Endothelial cell of umbilical vein (primary cell): ENCODE measurements around the gene LENEP. TPM values are rescaled to one million over a fixed set of nuclear protein-coding genes. Genes with fewer than 3 reads are reported as not detected.

Experiments
- BruUV-seq: library from RNA; stranded (reverse); fragments of 400-500 nt; replicated peaks from 2 replicates; lab custom pipeline; 2021; lab: Mats Ljungman, UMichigan
- CTCF ChIA-PET: fragments of 300-600, 350-600 bp; sonication (Branson Sonifier 250); formaldehyde crosslinking; loops from one replicate; lab custom pipeline; 2021; ENCODE audit warnings: antibody characterized with exemption, inconsistent platforms; lab: Charles Lee
- POLR2A ChIA-PET: fragments of 300-600, 350-600 bp; sonication (Branson Sonifier 250); formaldehyde crosslinking; loops from one replicate; lab custom pipeline; 2021; ENCODE audit warnings: antibody characterized with exemption, inconsistent platforms; lab: Charles Lee
- DNase-seq: peaks from one replicate; pipeline ENCODE4 v3.0.0-alpha.2; 2011; ENCODE audit warnings: low read depth, low spot score
- FAIRE-seq: peaks from 2 replicates; lab custom pipeline; 2011; peaks lifted over from hg19 to GRCh38; lab: Jason Lieb, UNC
- H2AFZ ChIP-seq: 2 replicates; pipeline ENCODE4 v1.6.0; 2012; ENCODE audit warnings: low read depth, low read length, control low read depth, inconsistent platforms
- H3K27ac ChIP-seq: 2 replicates; pipeline ENCODE4 v1.5.1; 2011; ENCODE audit warnings: low read depth, mild to moderate bottlenecking, control low read depth, low read length, moderate library complexity; ENCODE audit not compliant: insufficient read depth
- H3K27me3 ChIP-seq, 2 experiments: 2 replicates each; pipeline versions ENCODE4 v1.6.0 to v1.6.1; 2011; ENCODE audit warnings: low read length in 2 of 2, mixed read lengths in 1 of 2; ENCODE audit not compliant: control insufficient read depth in 2 of 2, insufficient read depth in 2 of 2
- H3K36me3 ChIP-seq, 2 experiments: 2 replicates in 1 of 2; 3 replicates in 1 of 2; pipeline ENCODE4 v1.5.1; 2011; ENCODE audit warnings: low read length in 2 of 2, mild to moderate bottlenecking in 1 of 2, moderate library complexity in 1 of 2; ENCODE audit not compliant: control insufficient read depth in 2 of 2, insufficient read depth in 2 of 2; ENCODE audit errors: extremely low read depth in 1 of 2
- H3K4me1 ChIP-seq: 3 replicates; pipeline ENCODE4 v1.5.1; 2011; ENCODE audit warnings: mild to moderate bottlenecking, low read length; ENCODE audit not compliant: control insufficient read depth, insufficient read depth; ENCODE audit errors: extremely low read depth
- H3K4me2 ChIP-seq: 2 replicates; pipeline ENCODE4 v1.6.1; 2011; ENCODE audit warnings: low read length, control low read depth, mixed read lengths; ENCODE audit not compliant: insufficient read depth
- H3K4me3 ChIP-seq, 3 experiments: fragments of 200-600 bp in 1 of 3; sonication (generic), shearing (Covaris generic) in 1 of 3; replicated peaks in 1 of 3; 2 replicates each; pipeline ENCODE4 v1.5.1; 2011 to 2016; ENCODE audit warnings: control low read depth in 3 of 3, low read length in 3 of 3, mild to moderate bottlenecking in 2 of 3, inconsistent platforms in 1 of 3, low read depth in 1 of 3, moderate library complexity in 1 of 3; ENCODE audit not compliant: insufficient read depth in 1 of 3
- H3K79me2 ChIP-seq: 2 replicates; pipeline ENCODE4 v1.6.0; 2012; ENCODE audit warnings: low read length, inconsistent platforms; ENCODE audit not compliant: control insufficient read depth, insufficient read depth
- H3K9ac ChIP-seq: replicated peaks from 2 replicates; pipeline ENCODE3; 2011; ENCODE audit warnings: low read length, control low read depth; ENCODE audit not compliant: insufficient read depth; ENCODE audit errors: extremely low read depth
- H3K9me1 ChIP-seq: replicated peaks from 3 replicates; pipeline ENCODE4 v1.6.0; 2011; ENCODE audit warnings: mild to moderate bottlenecking, low read length; ENCODE audit not compliant: control insufficient read depth, insufficient read depth; ENCODE audit errors: extremely low read depth
- H3K9me3 ChIP-seq: replicated peaks from 2 replicates; pipeline ENCODE4 v1.5.1; 2012; ENCODE audit warnings: low read length, inconsistent platforms; ENCODE audit not compliant: control insufficient read depth, insufficient read depth
- H4K20me1 ChIP-seq: replicated peaks from 2 replicates; pipeline ENCODE3; 2011; ENCODE audit warnings: mild to moderate bottlenecking, low read length; ENCODE audit not compliant: control insufficient read depth, insufficient read depth; ENCODE audit errors: extremely low read depth
- EZH2 ChIP-seq: IDR thresholded peaks from 2 replicates; pipeline ENCODE4 v1.6.1; 2012; ENCODE audit warnings: borderline replicate concordance, low read depth, mild to moderate bottlenecking, moderate library complexity, low read length, inconsistent platforms; ENCODE audit not compliant: severe bottlenecking
- FOS ChIP-seq: IDR thresholded peaks from 2 replicates; pipeline ENCODE4 v1.6.1; 2011; ENCODE audit warnings: mild to moderate bottlenecking, low read length, moderate library complexity, borderline replicate concordance; ENCODE audit not compliant: insufficient read depth
- GATA2 ChIP-seq: IDR thresholded peaks from 2 replicates; pipeline ENCODE4 v1.7.0; 2011; ENCODE audit warnings: low read depth, mild to moderate bottlenecking, moderate library complexity, mixed read lengths, low read length; ENCODE audit not compliant: insufficient read length, insufficient read depth
- JUN ChIP-seq: IDR thresholded peaks from 2 replicates; pipeline ENCODE4 v1.6.1; 2011; ENCODE audit warnings: borderline replicate concordance, low read depth; ENCODE audit not compliant: insufficient read length, insufficient read depth
- MAX ChIP-seq: IDR thresholded peaks from 2 replicates; pipeline ENCODE4 v1.6.1; 2011; ENCODE audit not compliant: insufficient read depth, insufficient read length
- MYC ChIP-seq: IDR thresholded peaks from one replicate; pipeline ENCODE4 v1.6.1; 2011; ENCODE audit warnings: mild to moderate bottlenecking, low read depth, low read length
- POLR2A ChIP-seq: IDR thresholded peaks from 2 replicates; pipeline ENCODE4 v1.6.1; 2012; ENCODE audit warnings: low read depth, mild to moderate bottlenecking, control low read depth, low read length
- POLR2AphosphoS5 ChIP-seq: IDR thresholded peaks from 2 replicates; pipeline ENCODE4 v1.6.1; 2012; ENCODE audit warnings: low read depth, mild to moderate bottlenecking, control low read depth, low read length, moderate library complexity; ENCODE audit not compliant: insufficient read depth
- dilution Hi-C: fragments of 300-500 bp; cut with MboI; formaldehyde crosslinking; loops from one replicate; pipeline ENCODE4 v1.15.0; 2019; ENCODE audit warnings: low sequenced_read_pairs; ENCODE audit not compliant: extremely low pct_ligation_motif_present
- intact Hi-C: fragments of 100-400 bp; cut with micrococcal nuclease; formaldehyde crosslinking; loops from one replicate; pipeline ENCODE4 v1.10.0; 2022
- polyA plus RNA-seq, 4 experiments: library from polyadenylated mRNA; depleted of rRNA in 3 of 4; stranded (reverse) in 3 of 4; unstranded in 1 of 4; fragments of >200 nt; gene quantifications; 2 replicates each; pipeline versions ENCODE4 v1.2.1 to v1.2.3, GENCODE V29; 2011 to 2012; ENCODE audit warnings: missing spikeins in 1 of 4
- total RNA-seq: library from RNA; stranded (reverse); gene quantifications from 2 replicates; pipeline ENCODE4 v1.2.3, GENCODE V29; 2021
- TF ChIP-seq, protein P1 (sequence below), 2 donors: IDR thresholded peaks; 1 replicate in 1 of 2; 2 replicates in 1 of 2; pipeline ENCODE4 v1.5.1; 2011; ENCODE audit warnings: low read length in 2 of 2, mild to moderate bottlenecking in 2 of 2, moderate library complexity in 2 of 2, control low read depth in 1 of 2, inconsistent platforms in 1 of 2, low read depth in 1 of 2; ENCODE audit not compliant: insufficient read depth in 1 of 2; ENCODE audit errors: extremely low read depth in 1 of 2

The LENEP gene
- total and polyA plus RNA-seq, 2 donors (not counting 3 experiments of a cell fraction or from before 2014, with no cell fraction given), result 0.64 TPM; not detected in 1

DNA sequence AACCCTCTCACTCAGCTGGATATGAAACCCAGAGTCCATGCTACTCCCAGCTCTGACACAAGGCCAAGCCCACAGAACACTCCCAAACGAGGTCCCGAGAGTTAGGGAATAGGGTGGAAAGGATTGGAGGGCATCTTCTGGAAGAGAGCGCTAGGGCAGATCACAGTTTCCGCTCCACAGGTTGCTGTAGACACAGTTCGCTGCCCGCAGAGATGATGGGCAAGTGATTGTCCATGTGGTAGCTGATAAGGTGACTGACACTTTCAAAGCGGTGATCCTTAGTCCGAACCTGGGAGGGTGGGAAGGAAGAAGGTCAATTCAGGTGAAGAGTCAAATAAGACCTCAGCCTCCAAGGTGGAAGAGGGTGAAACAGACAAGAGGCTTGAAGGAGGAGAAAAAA is 29.7 kb upstream of the LENEP start:
- no peak for DNase-seq
- H4K20me1 ChIP-seq, result no peaks in the 10 kb centered on the region
- no peak overlapping the region for H3K4me3 ChIP-seq
- H3K9me3 ChIP-seq, result no peaks in the 10 kb centered on the region
- no TSS peak for BruUV-seq
- H3K79me2 ChIP-seq, result peaks cover 48% of the 10 kb centered on the region
- H3K9ac ChIP-seq, result no peak overlapping the region
- H3K36me3 ChIP-seq, result peaks cover 19 to 45% of the 10 kb centered on the region in 2 experiments
- H3K27me3 ChIP-seq, result no peaks in the 10 kb centered on the region
- H2AFZ ChIP-seq, result no peak overlapping the region
- dilution Hi-C loops (no loop called here), intact Hi-C loops (no loop called here)
- no peak overlapping the region for H3K27ac ChIP-seq
- ChIA-PET POLR2A (no interaction called here), CTCF (interaction anchor here (1.0 to 4.0 kb wide), 2 partner anchors 31 to 35 kb away, joined by 3 to 48 read pairs; partner anchors contain the start of gene LENEP)
- TF ChIP-seq EZH2 (no peak), FOS (no peak), GATA2 (no peak), MAX (no peak), JUN (no peak), POLR2AphosphoS5 (no peak), POLR2A (no peak), MYC (no peak)
- TF ChIP-seq, protein P1, sequence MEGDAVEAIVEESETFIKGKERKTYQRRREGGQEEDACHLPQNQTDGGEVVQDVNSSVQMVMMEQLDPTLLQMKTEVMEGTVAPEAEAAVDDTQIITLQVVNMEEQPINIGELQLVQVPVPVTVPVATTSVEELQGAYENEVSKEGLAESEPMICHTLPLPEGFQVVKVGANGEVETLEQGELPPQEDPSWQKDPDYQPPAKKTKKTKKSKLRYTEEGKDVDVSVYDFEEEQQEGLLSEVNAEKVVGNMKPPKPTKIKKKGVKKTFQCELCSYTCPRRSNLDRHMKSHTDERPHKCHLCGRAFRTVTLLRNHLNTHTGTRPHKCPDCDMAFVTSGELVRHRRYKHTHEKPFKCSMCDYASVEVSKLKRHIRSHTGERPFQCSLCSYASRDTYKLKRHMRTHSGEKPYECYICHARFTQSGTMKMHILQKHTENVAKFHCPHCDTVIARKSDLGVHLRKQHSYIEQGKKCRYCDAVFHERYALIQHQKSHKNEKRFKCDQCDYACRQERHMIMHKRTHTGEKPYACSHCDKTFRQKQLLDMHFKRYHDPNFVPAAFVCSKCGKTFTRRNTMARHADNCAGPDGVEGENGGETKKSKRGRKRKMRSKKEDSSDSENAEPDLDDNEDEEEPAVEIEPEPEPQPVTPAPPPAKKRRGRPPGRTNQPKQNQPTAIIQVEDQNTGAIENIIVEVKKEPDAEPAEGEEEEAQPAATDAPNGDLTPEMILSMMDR (IDR thresholded peaks at IDR 0.05; ENCODE audit: extremely low read depth in 1 of 2, insufficient read depth in 1 of 2, low read depth in 1 of 2, low read length in 2 of 2), result no peak
- peaks cover 48% of the 10 kb centered on the region for H3K4me1 ChIP-seq
- H3K4me2 ChIP-seq, result no peak overlapping the region
- no peak for FAIRE-seq
- H3K9me1 ChIP-seq, result no peaks in the 10 kb centered on the region
